Fibroblast of pulmonary artery (primary cell): ENCODE results near the gene PDCD7.

Source experiments
- DNase-seq: peaks from one replicate; pipeline ENCODE4 v3.0.0-alpha.2; 2010; ENCODE audit warnings: low read depth
- H3K4me3 ChIP-seq: replicated peaks from 2 replicates; pipeline ENCODE4 v1.5.1; 2011; ENCODE audit warnings: low read depth, mild to moderate bottlenecking, control low read depth, low read length, moderate library complexity
- TF ChIP-seq, protein P1 (sequence below): IDR thresholded peaks from 2 replicates; pipeline ENCODE4 v1.5.1; 2011; ENCODE audit warnings: mild to moderate bottlenecking, control low read depth, low read length, inconsistent platforms; ENCODE audit errors: missing control alignments

The PDCD7 gene

GRCh38 chr15:65071381-65071811 lies 62.2 kb downstream of the PDCD7 start:
- peak; percentile 54 for DNase-seq
- TF ChIP-seq, protein P1, sequence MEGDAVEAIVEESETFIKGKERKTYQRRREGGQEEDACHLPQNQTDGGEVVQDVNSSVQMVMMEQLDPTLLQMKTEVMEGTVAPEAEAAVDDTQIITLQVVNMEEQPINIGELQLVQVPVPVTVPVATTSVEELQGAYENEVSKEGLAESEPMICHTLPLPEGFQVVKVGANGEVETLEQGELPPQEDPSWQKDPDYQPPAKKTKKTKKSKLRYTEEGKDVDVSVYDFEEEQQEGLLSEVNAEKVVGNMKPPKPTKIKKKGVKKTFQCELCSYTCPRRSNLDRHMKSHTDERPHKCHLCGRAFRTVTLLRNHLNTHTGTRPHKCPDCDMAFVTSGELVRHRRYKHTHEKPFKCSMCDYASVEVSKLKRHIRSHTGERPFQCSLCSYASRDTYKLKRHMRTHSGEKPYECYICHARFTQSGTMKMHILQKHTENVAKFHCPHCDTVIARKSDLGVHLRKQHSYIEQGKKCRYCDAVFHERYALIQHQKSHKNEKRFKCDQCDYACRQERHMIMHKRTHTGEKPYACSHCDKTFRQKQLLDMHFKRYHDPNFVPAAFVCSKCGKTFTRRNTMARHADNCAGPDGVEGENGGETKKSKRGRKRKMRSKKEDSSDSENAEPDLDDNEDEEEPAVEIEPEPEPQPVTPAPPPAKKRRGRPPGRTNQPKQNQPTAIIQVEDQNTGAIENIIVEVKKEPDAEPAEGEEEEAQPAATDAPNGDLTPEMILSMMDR: no peak
- no peak overlapping the region for H3K4me3 ChIP-seq

- no peak overlapping the region for H3K4me3 ChIP-seq
- TF ChIP-seq, protein P1: no peak
- DNase-seq: no peak
These were observed 63.6 kb downstream of the PDCD7 start for GRCh38 chr15:65069779-65070546.

DNA sequence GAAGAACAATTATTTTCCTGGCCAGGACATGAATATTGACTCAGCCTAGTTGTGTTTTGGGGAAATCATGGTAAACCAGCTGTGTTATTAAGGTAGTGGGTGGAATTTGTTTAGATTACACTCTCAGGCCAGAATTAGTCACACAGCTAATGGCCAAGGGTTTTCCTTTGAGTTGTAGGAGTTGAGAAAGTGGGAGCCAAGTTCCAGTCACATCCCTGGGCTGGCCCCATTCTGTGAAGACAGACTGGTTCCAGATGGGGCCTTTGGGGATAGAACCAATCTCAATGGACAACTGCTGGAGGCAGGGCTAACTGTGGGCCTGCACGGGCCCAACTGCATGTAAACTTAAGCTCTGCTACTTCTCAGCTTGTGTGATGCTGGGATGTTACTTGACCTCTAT lies 64.4 kb downstream of the PDCD7 start:
- DNase-seq: peak; percentile 96
- H3K4me3 ChIP-seq: no peak overlapping the region
- TF ChIP-seq, protein P1: no peak

GRCh38 chr15:65068403-65068788 lies 65.2 kb downstream of the PDCD7 start:
- TF ChIP-seq, protein P1: no peak
- DNase-seq: no peak

GRCh38 chr15:65067645-65068402 lies 65.8 kb downstream of the PDCD7 start, which contains the start of gene RASL12:
RASL12 (minus strand) TSS chr15:65067991; CDS start chr15:65067835, 156 bp downstream.
- TF ChIP-seq, protein P1: no peak
- DNase-seq: no peak
- H3K4me3 ChIP-seq: peak within 1 kb of the TSS; percentile 42

More at GRCh38 chr15:65068403-65068788, 65.2 kb downstream of the PDCD7 start:
- no peak overlapping the region for H3K4me3 ChIP-seq
